ENCODE data around the gene GRM8.
"Not testable (repeated sequence)": the region's sequence is repeated elsewhere in the genome, so short reads cannot be mapped to it uniquely, and the experiment has no call there.

GRM8 gene

GRCh38 chr7:126948664-126949063, 304.1 kb downstream of the GRM8 start:
- no peak for DNase-seq (ENCODE audit: extremely low read depth, low read depth)
- no peak for TF ChIP-seq CTCF (IDR thresholded peaks at IDR 0.05; ENCODE audit: low read depth, low read length)

- DNase-seq (ENCODE audit: extremely low read depth, low read depth), result no peak
- no peak for TF ChIP-seq CTCF (IDR thresholded peaks at IDR 0.05; ENCODE audit: low read depth, low read length)
These were observed 311.9 kb downstream of the GRM8 start for GRCh38 chr7:126940723-126941307.

GRCh38 chr7:126937171-126937570, 315.6 kb downstream of the GRM8 start:
- DNase-seq (ENCODE audit: extremely low read depth, low read depth), result no peak
- TF ChIP-seq CTCF (IDR thresholded peaks at IDR 0.05; ENCODE audit: low read depth, low read length), result no peak

- TF ChIP-seq CTCF (IDR thresholded peaks at IDR 0.05; ENCODE audit: low read depth, low read length), result no peak
- DNase-seq (ENCODE audit: extremely low read depth, low read depth), result no peak
These were observed 321.2 kb downstream of the GRM8 start for GRCh38 chr7:126931581-126931980.

GRCh38 chr7:126930166-126930565, 322.6 kb downstream of the GRM8 start:
- DNase-seq (ENCODE audit: extremely low read depth, low read depth), result no peak
- TF ChIP-seq CTCF (IDR thresholded peaks at IDR 0.05; ENCODE audit: low read depth, low read length), result no peak

- TF ChIP-seq CTCF (IDR thresholded peaks at IDR 0.05; ENCODE audit: low read depth, low read length), result no peak
- DNase-seq (ENCODE audit: extremely low read depth, low read depth), result no peak
These were observed 328.3 kb downstream of the GRM8 start for GRCh38 chr7:126924477-126924876.

- not testable (repeated sequence) for DNase-seq (ENCODE audit: extremely low read depth, low read depth)
These were observed 341.1 kb downstream of the GRM8 start for GRCh38 chr7:126911627-126912026.

GRCh38 chr7:126908564-126908963, 344.2 kb downstream of the GRM8 start:
- not testable (repeated sequence) for DNase-seq (ENCODE audit: extremely low read depth, low read depth)

- DNase-seq (ENCODE audit: extremely low read depth, low read depth), result not testable (repeated sequence)
These were observed 345.1 kb downstream of the GRM8 start for GRCh38 chr7:126907657-126908056.

- DNase-seq (ENCODE audit: extremely low read depth, low read depth), result not testable (repeated sequence)
These were observed 347.5 kb downstream of the GRM8 start for GRCh38 chr7:126905255-126905654.

GRCh38 chr7:126901041-126901765, 351.5 kb downstream of the GRM8 start:
- not testable (repeated sequence) for DNase-seq (ENCODE audit: extremely low read depth, low read depth)

GRCh38 chr7:126887980-126888379, 364.8 kb downstream of the GRM8 start:
- DNase-seq (ENCODE audit: extremely low read depth, low read depth), result not testable (repeated sequence)

GRCh38 chr7:126887560-126887959, 365.2 kb downstream of the GRM8 start:
- DNase-seq (ENCODE audit: extremely low read depth, low read depth), result not testable (repeated sequence)
